Measurements from ENCODE around the gene CEP20. TPM values are rescaled to one million over a fixed set of nuclear protein-coding genes. Genes with fewer than 3 reads are reported as not detected.

The CEP20 gene
- total RNA-seq, 1 experiment from 2014 or later = 52.4 TPM

GRCh38 chr16:15822957-15823356 is 65.4 kb downstream of the CEP20 start:
- BruUV-seq (replicated peaks) = no TSS peak

GRCh38 chr16:15820837-15821236 is 67.6 kb downstream of the CEP20 start:
- no peak for DNase-seq
- intact Hi-C loops (cut with micrococcal nuclease; ENCODE audit: unreplicated experiment) = loop anchor here (5.0 kb wide), 1 partner anchor 54 kb away; no protein-coding TSS in a partner anchor
- no peak overlapping the region for H3K4me3 Mint-ChIP-seq (ENCODE audit: low read depth, unreplicated experiment)
- no TSS peak for BruUV-seq (replicated peaks)
- peaks cover 43% of the 10 kb centered on the region for H3K27me3 Mint-ChIP-seq (ENCODE audit: unreplicated experiment)
- H3K9me3 Mint-ChIP-seq (ENCODE audit: low read depth, unreplicated experiment) = peaks cover 4% of the 10 kb centered on the region
- CTCF ChIA-PET = interaction anchor here (0.6 to 2.4 kb wide), 5 partner anchors 19 to 167 kb away, joined by 3 to 35 read pairs (median 4); partner anchors contain the start of gene CEP20
- no peaks in the 10 kb centered on the region for H3K36me3 Mint-ChIP-seq (ENCODE audit: insufficient read depth, unreplicated experiment)
- TF ChIP-seq CTCF (IDR thresholded peaks at IDR 0.05; ENCODE audit: unreplicated experiment) = no peak
- no peaks in the 10 kb centered on the region for H3K4me1 Mint-ChIP-seq (ENCODE audit: low read depth, unreplicated experiment)
- no peak overlapping the region for H3K27ac Mint-ChIP-seq (ENCODE audit: unreplicated experiment)

More at GRCh38 chr16:15822957-15823356, 65.4 kb downstream of the CEP20 start:
- no peaks in the 10 kb centered on the region for H3K9me3 Mint-ChIP-seq (ENCODE audit: low read depth, unreplicated experiment)
- H3K4me1 Mint-ChIP-seq (ENCODE audit: low read depth, unreplicated experiment) = no peaks in the 10 kb centered on the region
- no peak for DNase-seq
- peaks cover 39% of the 10 kb centered on the region for H3K27me3 Mint-ChIP-seq (ENCODE audit: unreplicated experiment)
- no peak for TF ChIP-seq CTCF (IDR thresholded peaks at IDR 0.05; ENCODE audit: unreplicated experiment)
- H3K27ac Mint-ChIP-seq (ENCODE audit: unreplicated experiment) = no peak overlapping the region
- H3K4me3 Mint-ChIP-seq (ENCODE audit: low read depth, unreplicated experiment) = no peak overlapping the region
- intact Hi-C loops (cut with micrococcal nuclease; ENCODE audit: unreplicated experiment) = loop anchor here (5.0 kb wide), 1 partner anchor 56 kb away; no protein-coding TSS in a partner anchor
- CTCF ChIA-PET = interaction anchor here (0.5 to 2.4 kb wide), 5 partner anchors 13 to 348 kb away, joined by 3 to 35 read pairs (median 4); no protein-coding TSS in a partner anchor
- H3K36me3 Mint-ChIP-seq (ENCODE audit: insufficient read depth, unreplicated experiment) = no peaks in the 10 kb centered on the region

GRCh38 chr16:15819046-15819445 is 69.4 kb downstream of the CEP20 start:
- no peak for TF ChIP-seq CTCF (IDR thresholded peaks at IDR 0.05; ENCODE audit: unreplicated experiment)
- Mint-ChIP-seq H3K36me3 (ENCODE audit: insufficient read depth, unreplicated experiment) (no peaks in the 10 kb centered on the region), H3K27me3 (ENCODE audit: unreplicated experiment) (peaks cover 43% of the 10 kb centered on the region), H3K27ac (ENCODE audit: unreplicated experiment) (no peak overlapping the region), H3K4me3 (ENCODE audit: low read depth, unreplicated experiment) (no peak overlapping the region), H3K9me3 (ENCODE audit: low read depth, unreplicated experiment) (peaks cover 11% of the 10 kb centered on the region), H3K4me1 (ENCODE audit: low read depth, unreplicated experiment) (no peaks in the 10 kb centered on the region)
- no peak for DNase-seq
- BruUV-seq (replicated peaks) = no TSS peak
- CTCF ChIA-PET = no interaction called here
- intact Hi-C loops (cut with micrococcal nuclease; ENCODE audit: unreplicated experiment) = no loop called here

- intact Hi-C loops (cut with micrococcal nuclease; ENCODE audit: unreplicated experiment) = no loop called here
- Mint-ChIP-seq H3K4me3 (ENCODE audit: low read depth, unreplicated experiment) (no peak overlapping the region), H3K9me3 (ENCODE audit: low read depth, unreplicated experiment) (peaks cover 11% of the 10 kb centered on the region), H3K36me3 (ENCODE audit: insufficient read depth, unreplicated experiment) (no peaks in the 10 kb centered on the region), H3K4me1 (ENCODE audit: low read depth, unreplicated experiment) (no peaks in the 10 kb centered on the region), H3K27me3 (ENCODE audit: unreplicated experiment) (peaks cover 27% of the 10 kb centered on the region), H3K27ac (ENCODE audit: unreplicated experiment) (no peak overlapping the region)
- TF ChIP-seq CTCF (IDR thresholded peaks at IDR 0.05; ENCODE audit: unreplicated experiment) = no peak
- CTCF ChIA-PET = interaction anchor here (0.5 kb wide), 1 partner anchor 15 kb away, joined by 3 read pairs; no protein-coding TSS in a partner anchor
- DNase-seq = no peak
- no TSS peak for BruUV-seq (replicated peaks)
Measured at GRCh38 chr16:15817446-15817845, 71.0 kb downstream of the CEP20 start.
